Vein endothelial cell (primary cell): ENCODE data around the gene CDC7. TPM values are rescaled to one million over a fixed set of nuclear protein-coding genes. Genes with fewer than 3 reads are reported as not detected.

Experiments
- total RNA-seq: library from RNA; depleted of rRNA; stranded (reverse); fragments of >200 nt; gene quantifications from 2 replicates; pipeline ENCODE4 v1.2.3, GENCODE V29; 2012

The CDC7 gene
- 3.3 and 4.7 TPM in 2 replicates for total RNA-seq

GRCh38 chr1:91500756-91501522 is at the start of gene CDC7:
Gene CDC7, plus strand, starts transcription at chr1:91500851. Its CDS starts 866 bp downstream, at chr1:91501717.

Other genes with a start within 250 kb of the CDC7 start
- gene HFM1, start 96.0 kb upstream of the CDC7 start, total RNA-seq, result 0.33 and 0.86 TPM in 2 replicates